ENCODE results near the gene ALOX5. TPM values are rescaled to one million over a fixed set of nuclear protein-coding genes. Genes with fewer than 3 reads are reported as not detected.
A peak's percentile ranks its signal among the peaks of the same experiment; 100 is the strongest.

The ALOX5 gene
- total and polyA plus RNA-seq, 2 donors (not counting 1 experiment from before 2014, with no cell fraction given) = 354 to 888 TPM

DNA sequence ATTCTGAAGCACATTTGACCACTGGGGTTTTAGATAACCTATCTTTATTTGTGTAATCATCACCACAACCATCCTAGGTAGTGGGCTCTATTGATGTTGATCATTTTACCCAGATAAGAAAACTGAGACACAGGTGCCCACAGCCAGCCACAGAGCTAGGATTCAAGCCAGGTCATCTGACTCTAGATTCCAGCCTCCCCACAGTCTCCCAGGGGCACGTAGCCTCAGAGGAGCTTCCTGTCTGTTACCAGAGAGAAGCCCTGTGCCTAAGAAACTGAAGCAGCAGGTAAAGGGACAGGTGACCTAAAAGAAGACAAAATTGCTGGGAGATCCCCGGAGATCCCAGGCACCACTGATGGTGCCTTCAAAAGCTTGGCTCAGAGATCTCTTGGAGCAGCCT lies 55.8 kb downstream of the ALOX5 start:
- peaks cover 0 to under 1% (median 0%) of the 10 kb centered on the region in 3 donors for H3K9me3 ChIP-seq (ENCODE audit: control extremely low read depth in 1 of 3, control insufficient read depth in 2 of 3, insufficient read depth in 1 of 3, low read length in 2 of 3)
- peaks cover 8 to 78% of the 10 kb centered on the region in 2 experiments for H3K36me3 ChIP-seq (replicated peaks in 1 of 2; ENCODE audit: control extremely low read depth in 1 of 2, control insufficient read depth in 1 of 2, extremely low read depth in 1 of 2, insufficient read depth in 2 of 2, low read length in 1 of 2)
- H3K4me3 ChIP-seq (ENCODE audit: control extremely low read depth in 1 of 5, extremely low read depth in 1 of 5, insufficient read depth in 1 of 5, low read depth in 2 of 5, low read length in 4 of 5) = no peak overlapping the region
- no peaks in the 10 kb centered on the region for H3K27me3 ChIP-seq (replicated peaks in 1 of 4; ENCODE audit: control extremely low read depth in 1 of 4, control insufficient read depth in 3 of 4, insufficient read depth in 4 of 4, low read length in 3 of 4)
- ChIA-PET CTCF (interaction anchor here (0.7 to 1.8 kb wide), 3 partner anchors 9 to 79 kb away, joined by 3 to 5 read pairs (median 3); no protein-coding TSS in a partner anchor), POLR2A (no interaction called here)
- H4K20me1 ChIP-seq (ENCODE audit: control insufficient read depth, insufficient read depth, low read length, poor library complexity, severe bottlenecking) = peaks cover 20% of the 10 kb centered on the region
- Mint-ChIP-seq H3K4me1 (peaks cover 20% of the 10 kb centered on the region), H3K9me3 (ENCODE audit: insufficient read depth) (no peaks in the 10 kb centered on the region), H3K27ac (no peak overlapping the region), H3K4me3 (no peak overlapping the region), H3K27me3 (no peaks in the 10 kb centered on the region)
- no peak overlapping the region for H3K4me2 ChIP-seq (replicated peaks; ENCODE audit: low read depth, low read length, poor library complexity, severe bottlenecking)
- 100% methylated on average over 1 of the region's 2 CpGs for WGBS (ENCODE audit: insufficient coverage)
- TF ChIP-seq EZH2 (IDR thresholded peaks at IDR 0.05; ENCODE audit: borderline replicate concordance, insufficient read depth, low read depth, low read length, poor library complexity, severe bottlenecking) = no peak
- TF ChIP-seq, protein P1, sequence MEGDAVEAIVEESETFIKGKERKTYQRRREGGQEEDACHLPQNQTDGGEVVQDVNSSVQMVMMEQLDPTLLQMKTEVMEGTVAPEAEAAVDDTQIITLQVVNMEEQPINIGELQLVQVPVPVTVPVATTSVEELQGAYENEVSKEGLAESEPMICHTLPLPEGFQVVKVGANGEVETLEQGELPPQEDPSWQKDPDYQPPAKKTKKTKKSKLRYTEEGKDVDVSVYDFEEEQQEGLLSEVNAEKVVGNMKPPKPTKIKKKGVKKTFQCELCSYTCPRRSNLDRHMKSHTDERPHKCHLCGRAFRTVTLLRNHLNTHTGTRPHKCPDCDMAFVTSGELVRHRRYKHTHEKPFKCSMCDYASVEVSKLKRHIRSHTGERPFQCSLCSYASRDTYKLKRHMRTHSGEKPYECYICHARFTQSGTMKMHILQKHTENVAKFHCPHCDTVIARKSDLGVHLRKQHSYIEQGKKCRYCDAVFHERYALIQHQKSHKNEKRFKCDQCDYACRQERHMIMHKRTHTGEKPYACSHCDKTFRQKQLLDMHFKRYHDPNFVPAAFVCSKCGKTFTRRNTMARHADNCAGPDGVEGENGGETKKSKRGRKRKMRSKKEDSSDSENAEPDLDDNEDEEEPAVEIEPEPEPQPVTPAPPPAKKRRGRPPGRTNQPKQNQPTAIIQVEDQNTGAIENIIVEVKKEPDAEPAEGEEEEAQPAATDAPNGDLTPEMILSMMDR (IDR thresholded peaks at IDR 0.05) = no peak
- peaks cover 0 to 5% of the 10 kb centered on the region in 2 donors for H3K4me1 ChIP-seq (ENCODE audit: control insufficient read depth in 2 of 2, insufficient read depth in 2 of 2, low read length in 2 of 2)
- no peak overlapping the region for H3K9ac ChIP-seq (ENCODE audit: low read length)
- intact Hi-C loops (cut with micrococcal nuclease) = no loop called here
- H2AFZ ChIP-seq (ENCODE audit: insufficient read depth, low read depth, low read length, poor library complexity, severe bottlenecking) = no peak overlapping the region
- no peak for DNase-seq
- H3K79me2 ChIP-seq (ENCODE audit: control insufficient read depth, insufficient read depth, low read length) = peaks cover 27% of the 10 kb centered on the region
- no peak for ATAC-seq (ENCODE audit: low read depth)
- peak overlapping the region in 1 of 2 donors; percentile 6 for H3K27ac ChIP-seq (ENCODE audit: low read length in 2 of 2)

DNA sequence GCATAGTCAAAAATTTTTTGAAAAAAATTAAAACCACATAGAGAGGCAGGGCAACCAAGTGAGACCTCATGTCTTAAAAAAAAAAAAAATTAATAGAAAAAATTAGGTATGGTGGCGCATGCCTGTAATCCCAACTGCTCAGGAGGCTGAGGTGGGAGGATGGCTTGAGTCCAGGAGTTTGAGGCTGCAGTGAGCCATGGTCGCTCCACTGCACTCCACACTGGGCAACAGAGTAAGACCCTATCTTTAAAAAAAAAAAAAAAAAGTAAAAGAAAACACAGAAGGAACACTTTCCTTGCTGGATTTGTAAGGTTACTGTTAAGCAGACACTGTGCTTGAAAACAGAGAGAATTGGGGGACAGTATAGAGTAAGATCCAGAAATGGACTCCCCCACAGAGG lies 58.1 kb downstream of the ALOX5 start:
- ChIA-PET POLR2A (interaction anchor here (1.1 kb wide), 1 partner anchor 11 kb away, joined by 3 read pairs; no protein-coding TSS in a partner anchor), CTCF (interaction anchor here (1.5 kb wide), 1 partner anchor 182 kb away, joined by 5 read pairs; no protein-coding TSS in a partner anchor)
- Mint-ChIP-seq H3K9me3 (ENCODE audit: insufficient read depth) (no peaks in the 10 kb centered on the region), H3K4me1 (peaks cover 27% of the 10 kb centered on the region), H3K4me3 (no peak overlapping the region), H3K27ac (no peak overlapping the region), H3K27me3 (no peaks in the 10 kb centered on the region)
- peaks cover 25% of the 10 kb centered on the region for H3K79me2 ChIP-seq (ENCODE audit: control insufficient read depth, insufficient read depth, low read length)
- H4K20me1 ChIP-seq (ENCODE audit: control insufficient read depth, insufficient read depth, low read length, poor library complexity, severe bottlenecking) = peaks cover 36% of the 10 kb centered on the region
- no peak overlapping the region for H3K27ac ChIP-seq (ENCODE audit: low read length in 2 of 2)
- H2AFZ ChIP-seq (ENCODE audit: insufficient read depth, low read depth, low read length, poor library complexity, severe bottlenecking) = no peak overlapping the region
- peaks cover 2 to 3% (median 2%) of the 10 kb centered on the region in 3 donors for H3K9me3 ChIP-seq (ENCODE audit: control extremely low read depth in 1 of 3, control insufficient read depth in 2 of 3, insufficient read depth in 1 of 3, low read length in 2 of 3)
- TF ChIP-seq, protein P1 (IDR thresholded peaks at IDR 0.05) = no peak
- TF ChIP-seq EZH2 (IDR thresholded peaks at IDR 0.05; ENCODE audit: borderline replicate concordance, insufficient read depth, low read depth, low read length, poor library complexity, severe bottlenecking) = no peak
- no peak overlapping the region for H3K4me2 ChIP-seq (replicated peaks; ENCODE audit: low read depth, low read length, poor library complexity, severe bottlenecking)
- H3K4me1 ChIP-seq (ENCODE audit: control insufficient read depth in 2 of 2, insufficient read depth in 2 of 2, low read length in 2 of 2) = peaks cover 7 to 8% of the 10 kb centered on the region in 2 donors
- WGBS (ENCODE audit: insufficient coverage) = no CpG with 5 or more reads among the region's 2 CpGs
- H3K36me3 ChIP-seq (replicated peaks in 1 of 2; ENCODE audit: control extremely low read depth in 1 of 2, control insufficient read depth in 1 of 2, extremely low read depth in 1 of 2, insufficient read depth in 2 of 2, low read length in 1 of 2) = peaks cover 8 to 64% of the 10 kb centered on the region in 2 experiments
- intact Hi-C loops (cut with micrococcal nuclease) = no loop called here
- H3K4me3 ChIP-seq (ENCODE audit: control extremely low read depth in 1 of 5, extremely low read depth in 1 of 5, insufficient read depth in 1 of 5, low read depth in 2 of 5, low read length in 4 of 5) = no peak overlapping the region
- no peaks in the 10 kb centered on the region for H3K27me3 ChIP-seq (replicated peaks in 1 of 4; ENCODE audit: control extremely low read depth in 1 of 4, control insufficient read depth in 3 of 4, insufficient read depth in 4 of 4, low read length in 3 of 4)
- no peak for DNase-seq
- ATAC-seq (ENCODE audit: low read depth) = no peak
- no peak overlapping the region for H3K9ac ChIP-seq (ENCODE audit: low read length)
